HG02840 (cell line): ENCODE data around the gene SNRPB2.
A peak's percentile ranks its signal among the peaks of the same experiment; 100 is the strongest.

Experiments used
- ATAC-seq: cut with Tn5 transposase; IDR thresholded peaks from one replicate; pipeline ENCODE4 v1.9.1; 2021; ENCODE audit warnings: mild to moderate bottlenecking, moderate library complexity, moderate number of reproducible peaks; ENCODE audit not compliant: unreplicated experiment, low FRiP score

The SNRPB2 gene

GRCh38 chr20:16729565-16730460, at the start of gene SNRPB2:
TSS of gene SNRPB2 (plus strand) at chr20:16730026. CDS start at chr20:16731703, 1,677 bp downstream.
- ATAC-seq, result peak; percentile 100

DNA sequence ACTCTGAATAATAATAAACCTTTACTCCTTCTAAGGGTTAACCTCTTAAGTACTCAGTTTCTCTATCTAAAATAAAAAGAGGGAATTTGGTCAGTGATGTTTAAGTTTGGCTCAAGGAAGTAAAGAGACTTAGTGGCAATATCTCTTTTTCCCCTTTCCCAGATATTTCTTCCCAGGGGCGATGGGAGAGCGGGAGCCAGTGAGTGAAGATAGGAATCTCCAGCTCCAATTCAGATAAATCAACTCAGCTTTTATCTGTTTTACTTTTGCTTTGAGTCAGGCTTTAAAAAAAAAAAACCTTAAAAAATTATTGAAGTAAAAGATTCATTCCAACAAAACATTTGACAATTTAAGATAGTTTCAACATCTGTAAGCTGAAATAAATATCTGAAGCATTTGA, 45.4 kb upstream of the SNRPB2 start:
- ATAC-seq, result no peak

GRCh38 chr20:16689906-16690305, 39.9 kb upstream of the SNRPB2 start:
- ATAC-seq, result no peak

- ATAC-seq, result no peak
Observed at GRCh38 chr20:16691381-16691780, 38.4 kb upstream of the SNRPB2 start.

- ATAC-seq, result no peak
Observed at GRCh38 chr20:16692009-16692408, 37.8 kb upstream of the SNRPB2 start.

DNA sequence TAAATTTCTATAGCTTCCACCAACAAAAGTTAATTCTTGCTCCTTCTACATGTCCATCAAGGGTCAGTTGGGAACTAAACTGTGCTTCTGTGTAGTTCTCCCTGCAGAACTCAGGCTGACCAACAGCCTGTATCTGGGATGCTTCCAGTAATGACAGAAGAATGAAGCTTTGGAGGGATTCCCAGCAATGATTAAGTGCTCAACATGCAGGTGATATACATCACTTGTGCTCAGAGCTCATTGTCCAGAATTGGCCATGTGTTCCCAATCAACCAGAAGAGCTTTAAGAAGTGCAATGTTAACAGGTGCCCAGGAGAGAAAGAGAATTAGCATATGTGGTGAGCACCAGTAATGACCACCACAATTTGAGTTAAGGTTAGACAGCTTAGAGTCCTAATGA, 37.4 kb upstream of the SNRPB2 start:
- no peak for ATAC-seq

DNA sequence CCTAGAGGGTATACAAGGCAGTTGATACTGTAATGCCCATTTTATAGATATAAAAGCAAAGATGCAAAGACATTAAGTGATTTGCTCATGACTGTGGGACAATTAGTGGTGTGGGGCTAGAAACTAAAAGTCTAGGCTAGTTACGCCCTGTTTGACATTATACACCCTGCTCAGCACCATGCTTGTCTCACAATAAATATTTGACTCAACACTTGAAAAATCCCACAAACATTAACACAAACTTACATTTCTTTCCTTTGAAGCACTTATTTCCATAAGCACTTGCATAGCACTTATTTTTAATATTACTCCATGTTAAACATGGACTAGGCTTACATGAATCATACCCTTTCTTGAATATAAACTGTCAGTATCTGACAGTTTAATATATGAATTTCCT, 36.5 kb upstream of the SNRPB2 start:
- ATAC-seq, result no peak

DNA sequence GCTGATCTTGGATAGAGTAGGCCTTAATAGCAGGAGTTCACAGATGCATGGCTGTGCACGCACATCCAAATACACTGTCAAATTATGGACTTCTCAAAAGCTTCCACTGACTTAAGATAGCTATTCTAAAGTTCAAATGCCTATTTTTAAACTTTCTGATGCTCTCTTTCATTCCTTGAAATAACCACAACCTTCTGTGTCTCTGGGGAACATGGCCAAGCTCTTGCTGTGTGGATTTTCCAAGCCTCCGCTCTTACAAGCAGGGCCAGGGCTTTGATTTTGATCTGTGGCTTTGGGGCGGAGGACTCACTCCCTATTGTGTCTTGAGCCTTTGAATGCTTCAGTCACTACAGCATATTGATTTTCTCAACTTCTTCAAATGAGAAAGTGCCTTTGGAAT, 35.7 kb upstream of the SNRPB2 start:
- no peak for ATAC-seq

GRCh38 chr20:16695628-16696027, 34.2 kb upstream of the SNRPB2 start:
- no peak for ATAC-seq

DNA sequence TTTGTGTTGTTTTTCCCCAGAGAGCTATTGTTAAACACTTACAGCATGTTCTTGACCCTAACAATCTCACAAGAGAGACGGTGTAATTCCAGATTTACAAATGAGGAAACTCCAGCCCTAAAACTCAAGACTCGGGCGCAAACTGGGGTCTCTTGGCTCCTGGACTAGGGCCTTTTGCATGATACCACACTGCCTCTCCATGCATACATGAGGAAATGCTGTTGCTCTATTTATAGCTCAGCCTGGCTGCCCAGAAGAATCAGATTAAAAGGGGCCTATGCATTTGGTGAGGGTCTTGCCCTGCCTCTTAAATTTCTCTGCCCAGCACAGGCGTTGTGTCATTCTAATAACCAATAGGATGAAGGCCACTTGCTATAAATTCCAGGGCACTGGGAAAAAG, 30.5 kb upstream of the SNRPB2 start:
- no peak for ATAC-seq

GRCh38 chr20:16701296-16701695, 28.5 kb upstream of the SNRPB2 start:
- no peak for ATAC-seq

DNA sequence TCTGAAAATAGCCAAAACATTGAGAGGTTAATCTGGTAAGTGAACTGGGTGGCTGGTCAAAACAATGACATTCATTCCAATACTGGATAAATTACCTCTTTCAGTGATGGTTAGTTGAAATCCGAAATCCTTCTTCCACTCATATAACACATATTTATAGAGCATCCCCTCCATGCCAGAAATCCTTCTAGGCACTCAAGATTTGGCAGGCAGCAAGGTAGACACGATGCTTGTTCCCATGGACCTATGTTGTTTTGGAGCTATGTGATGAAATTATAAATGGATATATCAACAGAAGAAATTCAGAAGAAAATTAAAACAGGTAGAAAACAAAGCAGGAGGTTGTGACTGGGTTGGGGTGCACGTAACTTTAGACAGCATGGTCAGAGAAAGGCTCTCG, 26.3 kb upstream of the SNRPB2 start:
- ATAC-seq, result no peak

GRCh38 chr20:16707674-16708073, 22.2 kb upstream of the SNRPB2 start:
- ATAC-seq, result no peak

DNA sequence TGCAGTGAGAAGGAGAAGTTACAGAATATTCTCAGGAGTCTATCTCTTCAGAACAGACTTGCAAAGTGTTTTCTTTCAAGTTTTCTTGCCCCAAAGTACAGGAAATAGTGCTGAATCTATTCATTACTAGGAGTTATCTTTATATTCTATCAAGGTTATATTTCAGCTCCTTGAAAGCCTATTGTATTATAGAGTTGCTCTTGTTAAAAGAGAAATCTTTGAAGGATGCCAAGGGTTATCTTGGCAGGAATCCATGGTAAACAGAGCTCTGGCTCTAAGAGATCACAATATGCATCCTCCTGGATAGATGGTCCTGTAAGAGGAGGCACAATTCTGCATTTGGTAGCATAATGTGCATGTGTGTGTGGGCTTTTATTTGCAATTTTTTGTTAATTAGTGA, 21.2 kb upstream of the SNRPB2 start:
- no peak for ATAC-seq

DNA sequence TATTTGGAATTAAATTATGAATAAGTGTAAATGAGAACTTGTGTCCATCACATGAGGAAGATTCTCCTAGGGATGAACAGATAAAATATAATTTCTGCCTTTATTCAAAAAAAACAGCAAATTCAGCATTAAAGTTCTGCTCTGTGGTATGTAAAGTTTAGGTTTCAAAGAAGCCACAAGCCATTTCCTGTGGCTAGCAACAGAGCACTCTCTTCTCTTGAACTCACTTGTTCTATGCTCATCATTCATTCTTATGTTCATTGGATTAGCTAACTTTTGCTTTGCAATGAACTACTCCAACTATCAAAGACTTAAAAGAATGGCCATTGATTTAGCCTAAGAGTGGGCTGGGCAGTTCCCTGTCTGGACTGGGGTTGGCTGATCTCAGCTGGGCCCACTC, 20.8 kb upstream of the SNRPB2 start:
- ATAC-seq, result no peak

- no peak for ATAC-seq
Observed at GRCh38 chr20:16710781-16711180, 19.0 kb upstream of the SNRPB2 start.

- no peak for ATAC-seq
Observed at GRCh38 chr20:16711661-16712258, 18.1 kb upstream of the SNRPB2 start.

GRCh38 chr20:16712511-16712947, 17.3 kb upstream of the SNRPB2 start:
- no peak for ATAC-seq

GRCh38 chr20:16713066-16713465, 16.8 kb upstream of the SNRPB2 start:
- ATAC-seq, result no peak

GRCh38 chr20:16714242-16714641, 15.6 kb upstream of the SNRPB2 start:
- no peak for ATAC-seq

DNA sequence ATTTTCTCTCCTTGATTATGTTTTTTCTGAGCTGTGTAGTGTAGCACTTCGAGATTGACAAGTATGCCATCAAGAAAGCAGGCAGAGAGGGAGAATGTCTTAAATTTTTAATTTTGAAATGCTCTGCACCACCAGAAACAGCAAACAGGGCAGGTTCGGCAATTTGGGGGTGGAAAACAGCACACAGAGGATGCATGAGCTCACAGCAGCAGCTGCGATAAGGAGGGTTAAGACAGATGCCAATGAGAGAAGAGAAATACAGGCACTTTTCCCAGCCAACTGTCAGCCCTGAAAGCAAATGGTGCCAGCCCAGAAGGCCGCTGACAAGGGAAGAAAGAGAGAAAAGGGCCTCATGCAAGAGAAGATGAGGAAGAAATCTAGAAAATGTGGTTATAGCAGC, 15.1 kb upstream of the SNRPB2 start:
- no peak for ATAC-seq

GRCh38 chr20:16719421-16719820, 10.4 kb upstream of the SNRPB2 start:
- ATAC-seq, result no peak
